Fibroblast of skin of abdomen (primary cell): ENCODE data around the gene PHLPP1.

Experiments used
- DNase-seq: peaks from one replicate; pipeline ENCODE4 v3.0.0-alpha.2; 2013

Gene PHLPP1

GRCh38 chr18:62987859-62988258 is 272.5 kb downstream of the PHLPP1 start:
- DNase-seq = no peak

- DNase-seq = no peak
These were observed 273.1 kb downstream of the PHLPP1 start for GRCh38 chr18:62988471-62988870.

- no peak for DNase-seq
These were observed 273.9 kb downstream of the PHLPP1 start for GRCh38 chr18:62989195-62989594.

DNA sequence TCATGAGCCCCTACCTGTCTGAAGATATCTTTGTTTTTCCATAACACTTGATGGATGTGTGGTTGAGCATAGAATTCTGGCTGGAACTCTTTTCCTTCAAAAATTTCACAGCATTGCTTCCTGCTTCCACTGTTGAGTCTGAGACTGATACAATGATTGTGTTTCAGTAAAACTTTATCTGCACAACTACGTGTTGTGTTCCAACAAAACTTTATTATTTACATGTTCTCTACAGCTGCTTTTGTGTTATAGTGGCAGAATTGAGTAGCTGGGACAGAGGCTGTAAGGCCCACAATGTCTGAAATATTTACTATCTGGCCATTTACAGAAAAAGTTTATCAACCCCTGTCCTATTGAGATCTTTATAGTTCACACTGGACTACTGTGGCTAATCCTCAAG is 275.3 kb downstream of the PHLPP1 start:
- DNase-seq = no peak

DNA sequence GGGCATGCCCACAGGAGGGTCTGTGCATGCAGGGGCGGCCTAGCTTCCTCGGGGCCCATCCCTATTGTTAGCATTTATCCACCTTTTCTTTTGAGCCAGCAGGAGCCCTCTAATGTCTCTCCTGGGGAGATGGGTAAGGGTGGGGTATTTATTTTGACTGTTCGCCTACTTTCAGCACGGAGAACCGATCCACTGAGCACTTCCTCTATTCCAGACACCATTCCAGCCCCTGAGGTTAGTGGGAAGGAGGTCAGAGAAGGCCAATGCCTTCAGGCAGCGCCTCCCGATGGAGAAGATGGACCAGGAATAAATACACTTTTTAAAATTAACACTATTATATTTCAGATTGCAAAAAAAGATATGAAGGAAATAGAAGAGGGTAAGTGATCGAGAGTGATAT is 276.0 kb downstream of the PHLPP1 start:
- DNase-seq = no peak

- no peak for DNase-seq
These were observed 276.6 kb downstream of the PHLPP1 start for GRCh38 chr18:62991959-62992358.

- DNase-seq = no peak
These were observed 277.6 kb downstream of the PHLPP1 start for GRCh38 chr18:62992877-62993365.

- no peak for DNase-seq
These were observed 281.2 kb downstream of the PHLPP1 start for GRCh38 chr18:62996566-62996965.

- DNase-seq = no peak
These were observed 281.7 kb downstream of the PHLPP1 start for GRCh38 chr18:62997076-62997475.

GRCh38 chr18:62998443-62998842 is 283.1 kb downstream of the PHLPP1 start:
- DNase-seq = no peak

GRCh38 chr18:62999392-62999791 is 284.1 kb downstream of the PHLPP1 start:
- DNase-seq = peak; percentile 35

DNA sequence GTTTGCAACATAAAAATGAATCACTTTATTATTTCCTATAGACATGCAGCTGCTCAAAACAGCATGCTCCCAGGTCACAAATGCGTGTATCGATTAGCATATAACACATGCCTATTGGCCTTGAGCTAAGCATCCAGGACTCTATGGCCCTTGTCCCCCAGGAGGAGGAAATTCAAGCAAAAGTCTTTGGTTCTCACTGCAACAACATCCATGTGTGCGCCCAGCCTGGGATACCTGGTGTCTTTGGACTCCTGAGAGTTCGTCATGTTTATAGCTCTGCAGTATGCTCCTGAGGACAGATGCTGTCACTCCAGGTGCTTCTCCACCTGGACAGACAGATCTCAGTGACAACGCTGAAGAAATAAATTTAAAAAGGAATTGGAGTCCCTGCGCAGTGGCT is 284.6 kb downstream of the PHLPP1 start:
- DNase-seq = no peak

- DNase-seq = no peak
These were observed 285.5 kb downstream of the PHLPP1 start for GRCh38 chr18:63000839-63001238.

- no peak for DNase-seq
These were observed 286.5 kb downstream of the PHLPP1 start for GRCh38 chr18:63001861-63002260.

- DNase-seq = no peak
These were observed 287.0 kb downstream of the PHLPP1 start for GRCh38 chr18:63002305-63002704.

GRCh38 chr18:63002803-63003445 is 287.6 kb downstream of the PHLPP1 start:
- DNase-seq = no peak

DNA sequence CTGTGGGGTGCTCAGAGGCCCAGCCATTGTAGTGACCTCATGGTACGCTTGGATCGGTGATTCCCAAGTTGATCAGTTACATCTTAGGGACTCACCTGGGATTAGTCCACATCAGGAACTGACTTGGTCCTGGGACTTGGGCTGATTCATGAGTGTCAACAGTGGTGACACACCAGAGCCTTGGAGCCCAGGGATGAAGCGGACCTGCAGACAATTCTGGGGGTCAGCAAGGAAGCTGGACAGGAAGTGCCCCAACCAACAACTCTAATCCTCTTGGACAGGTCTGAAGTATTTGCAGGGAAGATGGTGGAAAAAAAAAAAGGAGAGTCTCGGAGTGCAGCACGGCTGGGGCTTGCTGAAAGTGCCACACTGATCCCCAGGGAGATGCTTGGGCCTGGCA is 288.6 kb downstream of the PHLPP1 start:
- no peak for DNase-seq

DNA sequence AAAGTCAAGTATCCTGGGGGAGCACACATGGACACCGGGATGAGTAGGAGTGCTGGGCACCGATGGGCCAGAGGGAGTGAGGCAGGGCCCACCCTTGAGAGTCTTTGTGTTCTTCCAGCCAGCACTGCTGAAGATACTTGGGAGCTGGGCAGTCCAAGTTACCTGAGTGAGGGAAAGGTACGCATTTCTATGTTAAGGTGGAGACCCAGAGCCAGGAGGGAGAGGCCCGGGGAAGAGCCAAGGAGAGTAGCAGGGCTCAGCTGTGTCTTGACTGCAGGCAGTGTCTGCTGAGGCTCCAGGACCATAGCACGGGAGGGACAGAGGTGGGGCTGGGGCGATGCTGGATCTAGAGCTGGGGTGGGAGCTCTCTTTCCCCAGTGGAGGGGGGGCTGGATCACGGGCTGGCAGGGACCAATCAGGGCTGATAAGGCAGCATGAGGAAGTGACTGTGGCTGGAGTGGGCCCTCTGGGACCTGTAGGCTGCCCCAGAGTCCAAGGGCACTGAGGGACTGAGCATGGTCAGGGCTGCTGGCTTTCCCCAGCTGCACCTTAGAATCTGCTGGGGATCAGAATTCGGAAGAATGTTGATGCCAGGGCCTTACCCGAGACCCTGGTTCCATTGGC is 289.2 kb downstream of the PHLPP1 start:
- no peak for DNase-seq

DNA sequence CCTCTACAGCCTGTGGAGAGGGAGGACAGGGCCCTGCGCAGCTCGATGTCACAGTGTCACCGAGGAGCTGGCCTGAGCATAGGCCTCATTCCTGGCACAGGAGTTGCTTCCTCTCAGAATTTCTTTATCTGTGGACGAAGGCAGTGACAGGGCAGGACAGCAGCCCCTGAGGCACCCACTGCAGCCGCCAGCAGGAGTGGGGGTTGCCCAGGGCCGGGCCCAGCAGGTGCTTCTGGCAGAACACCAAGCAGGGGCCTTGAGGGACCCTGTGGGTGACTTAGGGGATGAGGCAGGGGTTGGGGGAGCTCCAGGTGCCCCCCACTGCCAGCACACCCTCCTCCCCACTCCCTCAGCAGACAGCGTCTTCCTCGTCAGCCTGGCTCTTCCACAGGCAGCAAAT is 290.0 kb downstream of the PHLPP1 start:
- no peak for DNase-seq

- no peak for DNase-seq
These were observed 291.9 kb downstream of the PHLPP1 start for GRCh38 chr18:63007231-63007630.

DNA sequence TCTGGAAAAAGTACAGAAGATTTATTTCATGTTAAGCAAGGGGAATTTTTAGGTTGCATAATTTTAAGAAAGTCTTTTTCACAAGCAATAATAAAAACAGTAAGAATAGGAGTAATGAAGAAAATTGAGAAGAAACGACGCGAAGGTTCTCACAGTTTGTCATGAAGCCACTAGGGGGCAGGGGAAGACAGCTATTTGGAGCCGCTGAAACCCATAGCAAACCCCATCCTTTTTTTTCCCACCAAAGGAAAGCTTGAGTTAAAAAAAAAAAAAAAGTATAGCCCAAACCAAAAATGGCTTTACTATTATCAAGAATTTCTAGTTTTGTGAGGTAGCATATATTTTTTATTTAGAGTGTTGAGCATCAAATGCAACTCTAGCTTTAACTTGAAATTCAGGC is 300.9 kb downstream of the PHLPP1 start:
- DNase-seq = peak; percentile 55

- DNase-seq = no peak
These were observed 301.7 kb downstream of the PHLPP1 start for GRCh38 chr18:63017076-63017475.

GRCh38 chr18:63017977-63018376 is 302.6 kb downstream of the PHLPP1 start:
- DNase-seq = no peak

DNA sequence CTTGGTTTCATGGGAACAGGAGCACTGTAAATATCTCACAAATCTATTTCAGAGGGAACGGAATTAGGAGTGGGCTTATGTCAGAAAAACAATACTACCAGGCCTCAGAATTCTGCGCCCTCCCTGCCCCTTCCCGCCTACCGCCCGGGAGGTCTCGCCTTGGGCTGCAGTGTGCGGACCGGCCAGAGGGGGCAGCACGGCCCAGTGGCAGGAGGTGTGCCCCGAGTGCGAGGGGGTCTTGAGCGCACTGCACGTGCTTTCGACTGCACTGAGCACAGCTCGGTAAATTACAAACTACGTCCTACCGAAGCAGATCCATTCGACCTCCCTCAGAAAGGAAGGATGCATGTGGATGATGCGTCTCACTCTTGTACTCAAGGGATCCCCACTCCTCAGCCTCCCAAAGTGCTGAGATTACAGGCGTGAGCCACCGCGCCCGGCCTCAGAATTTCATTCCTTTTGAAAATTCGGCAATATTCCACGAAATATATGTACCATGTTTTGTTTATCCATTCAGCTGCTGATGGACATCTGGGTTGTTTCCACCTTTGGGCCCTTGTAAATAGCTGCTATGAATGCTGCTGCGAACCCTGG is 307.2 kb downstream of the PHLPP1 start:
- DNase-seq = no peak
